CD14-positive monocyte (primary cell): Measurements from ENCODE around the gene SGCD. TPM values are rescaled to one million over a fixed set of nuclear protein-coding genes. Genes with fewer than 3 reads are reported as not detected.

Source experiments
- DNase-seq, 3 donors: peaks; one replicate each; pipeline ENCODE4 v3.0.0-alpha.2; 2011 to 2022
- H2AFZ ChIP-seq: 2 replicates; pipeline ENCODE4 v1.6.0; 2012; ENCODE audit warnings: mild to moderate bottlenecking, low read depth, low read length, inconsistent platforms; ENCODE audit not compliant: insufficient read depth, poor library complexity, severe bottlenecking
- H3K27ac ChIP-seq, 2 donors: 1 replicate in 1 of 2; 2 replicates in 1 of 2; pipeline ENCODE4 v1.5.1; 2012 to 2013; ENCODE audit warnings: low read length in 2 of 2, control low read depth in 1 of 2, inconsistent platforms in 1 of 2, low read depth in 1 of 2, mild to moderate bottlenecking in 1 of 2
- H3K27me3 ChIP-seq, 2 donors: one replicate each; pipeline versions ENCODE4 v1.6.0 to v1.6.1; 2011 to 2013; ENCODE audit warnings: low read length in 2 of 2; ENCODE audit not compliant: control insufficient read depth in 2 of 2, insufficient read depth in 2 of 2
- H3K36me3 ChIP-seq, 2 donors: replicated peaks in 1 of 2; 1 replicate in 1 of 2; 2 replicates in 1 of 2; pipeline versions ENCODE4 v1.5.1 to v1.6.1; 2012 to 2013; ENCODE audit warnings: low read length in 2 of 2, control low read depth in 1 of 2, inconsistent platforms in 1 of 2, mild to moderate bottlenecking in 1 of 2; ENCODE audit not compliant: insufficient read depth in 2 of 2, control insufficient read depth in 1 of 2
- H3K4me1 ChIP-seq, 2 donors: 1 replicate in 1 of 2; 2 replicates in 1 of 2; pipeline versions ENCODE4 v1.5.1 to v1.6.1; 2012 to 2013; ENCODE audit warnings: low read length in 2 of 2, control low read depth in 1 of 2, inconsistent platforms in 1 of 2, mild to moderate bottlenecking in 1 of 2, moderate library complexity in 1 of 2; ENCODE audit not compliant: insufficient read depth in 2 of 2, control insufficient read depth in 1 of 2
- H3K4me2 ChIP-seq: replicated peaks from 2 replicates; pipeline ENCODE3; 2012; ENCODE audit warnings: low read length, moderate library complexity, mild to moderate bottlenecking; ENCODE audit not compliant: poor library complexity, severe bottlenecking; ENCODE audit errors: extremely low read depth
- H3K4me3 ChIP-seq, 3 experiments: fragments of 200-600 bp in 1 of 3; sonication (generic) in 1 of 3; replicated peaks in 1 of 3; 1 replicate in 2 of 3; 2 replicates in 1 of 3; pipeline ENCODE4 v1.5.1; 2011 to 2013; ENCODE audit warnings: low read length in 3 of 3, mild to moderate bottlenecking in 3 of 3, control low read depth in 2 of 3, low read depth in 2 of 3, inconsistent platforms in 1 of 3, moderate library complexity in 1 of 3
- H3K79me2 ChIP-seq: 2 replicates; pipeline ENCODE4 v1.6.0; 2012; ENCODE audit warnings: mild to moderate bottlenecking, control low read depth, inconsistent platforms, low read length, moderate library complexity; ENCODE audit not compliant: insufficient read depth
- H3K9ac ChIP-seq: 2 replicates; pipeline ENCODE4 v1.6.0; 2017; ENCODE audit warnings: low read length, mild to moderate bottlenecking; ENCODE audit not compliant: insufficient read depth, poor library complexity, severe bottlenecking
- H3K9me3 ChIP-seq, 2 donors: replicated peaks in 1 of 2; 1 replicate in 1 of 2; 2 replicates in 1 of 2; pipeline versions ENCODE4 v1.5.1 to v1.6.1; 2012 to 2013; ENCODE audit warnings: low read length in 2 of 2, control low read depth in 1 of 2; ENCODE audit not compliant: control insufficient read depth in 1 of 2, insufficient read depth in 1 of 2
- H4K20me1 ChIP-seq: 2 replicates; pipeline ENCODE4 v1.6.0; 2012; ENCODE audit warnings: mild to moderate bottlenecking, low read length, control low read depth, moderate library complexity; ENCODE audit not compliant: insufficient read depth
- H3K27ac Mint-ChIP-seq, 7 donors: one replicate each; pipeline ENCODE4 v1.8.0; 2020; ENCODE audit warnings: mild to moderate bottlenecking in 7 of 7, mixed read lengths in 7 of 7, moderate library complexity in 6 of 7, inconsistent platforms in 2 of 7
- H3K27me3 Mint-ChIP-seq, 3 donors: one replicate each; pipeline ENCODE4 v1.8.0; 2021 to 2022; ENCODE audit warnings: low read depth in 3 of 3, mild to moderate bottlenecking in 3 of 3, mixed read lengths in 3 of 3, moderate library complexity in 3 of 3, inconsistent platforms in 1 of 3
- H3K36me3 Mint-ChIP-seq, 2 donors: one replicate each; pipeline ENCODE4 v1.8.0; 2020; ENCODE audit warnings: mixed read lengths in 2 of 2, inconsistent platforms in 1 of 2, mild to moderate bottlenecking in 1 of 2
- H3K4me1 Mint-ChIP-seq: one replicate; pipeline ENCODE4 v1.8.0; 2020; ENCODE audit warnings: mild to moderate bottlenecking, mixed read lengths
- H3K4me3 Mint-ChIP-seq, 2 donors: one replicate each; pipeline ENCODE4 v1.8.0; 2020; ENCODE audit warnings: mild to moderate bottlenecking in 2 of 2, mixed read lengths in 2 of 2, moderate library complexity in 1 of 2
- H3K9me3 Mint-ChIP-seq, 7 donors: one replicate each; pipeline ENCODE4 v1.8.0; 2020 to 2022; ENCODE audit warnings: mixed read lengths in 7 of 7, mild to moderate bottlenecking in 6 of 7, moderate library complexity in 6 of 7, inconsistent platforms in 2 of 7
- CTCF ChIP-seq: fragments of 200-600 bp; IDR thresholded peaks from one replicate; pipeline ENCODE4 v1.8.0; 2022; ENCODE audit warnings: antibody characterized with exemption, mild to moderate bottlenecking
- WGBS: methylation state at CpG from one replicate; pipeline ENCODE4 v1.1.5; 2013; ENCODE audit warnings: missing lambda C conversion rate; ENCODE audit not compliant: insufficient coverage; 5-methylcytosine and 5-hydroxymethylcytosine counted together
- intact Hi-C, 2 donors: fragments of 100-400 bp; cut with micrococcal nuclease; formaldehyde crosslinking; loops; one replicate each; pipeline versions ENCODE4 v1.15.0 to v1.15.1; 2023
- polyA plus RNA-seq, 3 donors: library from polyadenylated mRNA; depleted of rRNA in 1 of 3; unstranded in 2 of 3; stranded (reverse) in 1 of 3; fragments of 300-500 nt in 2 of 3; fragments of >200 nt in 1 of 3; fragmentation: Illumina TruSeq in 2 of 3; gene quantifications; 1 replicate in 2 of 3; 2 replicates in 1 of 3; pipeline ENCODE4 v1.2.3, GENCODE V29; 2012 to 2021

Gene SGCD
- polyA plus RNA-seq, 3 donors: not detected

DNA sequence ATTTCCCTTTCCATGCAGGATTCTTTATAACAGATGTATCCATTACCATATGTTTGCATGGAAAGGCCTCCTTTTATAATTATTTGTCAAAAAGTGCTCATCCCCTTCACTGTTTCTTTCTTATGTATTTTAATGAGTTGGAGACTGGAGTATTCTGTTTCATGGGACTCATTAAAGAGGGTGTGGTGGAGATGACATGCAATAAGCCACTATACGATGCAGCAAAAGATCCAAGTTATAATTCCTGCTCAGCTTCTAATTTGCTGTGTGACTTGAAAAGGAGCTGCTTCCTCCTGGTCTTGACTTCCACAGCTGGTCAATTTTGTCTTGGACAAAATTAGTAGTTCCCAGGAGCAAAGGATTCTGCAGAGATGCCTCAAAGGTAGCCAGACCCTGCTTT lies 13.9 kb downstream of the SGCD start:
- Mint-ChIP-seq H3K4me3 (no peak overlapping the region), H3K27ac (no peak overlapping the region), H3K4me1 (no peaks in the 10 kb centered on the region), H3K27me3 (peaks cover 0 to 1% (median 0%) of the 10 kb centered on the region in 3 donors), H3K36me3 (no peaks in the 10 kb centered on the region), H3K9me3 (peaks cover 0 to 3% (median 0%) of the 10 kb centered on the region in 7 donors)
- intact Hi-C loops: no loop called here
- WGBS: 100% methylated on average over 1 of the region's 1 CpG
- no peaks in the 10 kb centered on the region for H4K20me1 ChIP-seq
- no peak overlapping the region for H3K27ac ChIP-seq
- TF ChIP-seq CTCF: no peak
- no peaks in the 10 kb centered on the region for H3K27me3 ChIP-seq
- H3K9me3 ChIP-seq: no peaks in the 10 kb centered on the region
- no peaks in the 10 kb centered on the region for H3K4me1 ChIP-seq
- no peaks in the 10 kb centered on the region for H3K36me3 ChIP-seq
- no peak overlapping the region for H2AFZ ChIP-seq
- no peak overlapping the region for H3K9ac ChIP-seq
- no peaks in the 10 kb centered on the region for H3K79me2 ChIP-seq
- no peak for DNase-seq
- H3K4me2 ChIP-seq: no peak overlapping the region
- no peak overlapping the region for H3K4me3 ChIP-seq

- Histone ChIP-seq H3K36me3 (no peaks in the 10 kb centered on the region), H3K27ac (no peak overlapping the region), H3K79me2 (no peaks in the 10 kb centered on the region), H2AFZ (no peak overlapping the region), H3K4me3 (no peak overlapping the region), H4K20me1 (no peaks in the 10 kb centered on the region), H3K4me2 (no peak overlapping the region), H3K27me3 (no peaks in the 10 kb centered on the region), H3K9me3 (peaks cover 0 to 3% of the 10 kb centered on the region in 2 donors), H3K4me1 (no peaks in the 10 kb centered on the region), H3K9ac (no peak overlapping the region)
- intact Hi-C loops: no loop called here
- Mint-ChIP-seq H3K4me1 (no peaks in the 10 kb centered on the region), H3K27me3 (no peaks in the 10 kb centered on the region), H3K36me3 (no peaks in the 10 kb centered on the region), H3K4me3 (no peak overlapping the region), H3K9me3 (peaks cover 0 to 7% (median 2%) of the 10 kb centered on the region in 7 donors), H3K27ac (no peak overlapping the region)
- no peak for DNase-seq
- TF ChIP-seq CTCF: no peak
- WGBS: 100% methylated on average over 1 of the region's 2 CpGs
These were observed 23.3 kb downstream of the SGCD start for GRCh38 chr5:156350256-156350655.
